WI38 (cell line): ENCODE results near the gene ABHD1.

ENCODE experiments used
- H3K4me3 ChIP-seq: 2 replicates; pipeline ENCODE4 v1.5.1; 2011; ENCODE audit warnings: low read depth, mild to moderate bottlenecking, control low read depth, low read length
- TF ChIP-seq, protein P1 (sequence below): IDR thresholded peaks from 2 replicates; pipeline ENCODE4 v1.5.1; 2012; ENCODE audit warnings: low read depth, mild to moderate bottlenecking, control low read depth, low read length

ABHD1 gene

GRCh38 chr2:27084297-27085061, 39.1 kb upstream of the ABHD1 start:
- TF ChIP-seq, protein P1, sequence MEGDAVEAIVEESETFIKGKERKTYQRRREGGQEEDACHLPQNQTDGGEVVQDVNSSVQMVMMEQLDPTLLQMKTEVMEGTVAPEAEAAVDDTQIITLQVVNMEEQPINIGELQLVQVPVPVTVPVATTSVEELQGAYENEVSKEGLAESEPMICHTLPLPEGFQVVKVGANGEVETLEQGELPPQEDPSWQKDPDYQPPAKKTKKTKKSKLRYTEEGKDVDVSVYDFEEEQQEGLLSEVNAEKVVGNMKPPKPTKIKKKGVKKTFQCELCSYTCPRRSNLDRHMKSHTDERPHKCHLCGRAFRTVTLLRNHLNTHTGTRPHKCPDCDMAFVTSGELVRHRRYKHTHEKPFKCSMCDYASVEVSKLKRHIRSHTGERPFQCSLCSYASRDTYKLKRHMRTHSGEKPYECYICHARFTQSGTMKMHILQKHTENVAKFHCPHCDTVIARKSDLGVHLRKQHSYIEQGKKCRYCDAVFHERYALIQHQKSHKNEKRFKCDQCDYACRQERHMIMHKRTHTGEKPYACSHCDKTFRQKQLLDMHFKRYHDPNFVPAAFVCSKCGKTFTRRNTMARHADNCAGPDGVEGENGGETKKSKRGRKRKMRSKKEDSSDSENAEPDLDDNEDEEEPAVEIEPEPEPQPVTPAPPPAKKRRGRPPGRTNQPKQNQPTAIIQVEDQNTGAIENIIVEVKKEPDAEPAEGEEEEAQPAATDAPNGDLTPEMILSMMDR: no peak
- no peak overlapping the region for H3K4me3 ChIP-seq

DNA sequence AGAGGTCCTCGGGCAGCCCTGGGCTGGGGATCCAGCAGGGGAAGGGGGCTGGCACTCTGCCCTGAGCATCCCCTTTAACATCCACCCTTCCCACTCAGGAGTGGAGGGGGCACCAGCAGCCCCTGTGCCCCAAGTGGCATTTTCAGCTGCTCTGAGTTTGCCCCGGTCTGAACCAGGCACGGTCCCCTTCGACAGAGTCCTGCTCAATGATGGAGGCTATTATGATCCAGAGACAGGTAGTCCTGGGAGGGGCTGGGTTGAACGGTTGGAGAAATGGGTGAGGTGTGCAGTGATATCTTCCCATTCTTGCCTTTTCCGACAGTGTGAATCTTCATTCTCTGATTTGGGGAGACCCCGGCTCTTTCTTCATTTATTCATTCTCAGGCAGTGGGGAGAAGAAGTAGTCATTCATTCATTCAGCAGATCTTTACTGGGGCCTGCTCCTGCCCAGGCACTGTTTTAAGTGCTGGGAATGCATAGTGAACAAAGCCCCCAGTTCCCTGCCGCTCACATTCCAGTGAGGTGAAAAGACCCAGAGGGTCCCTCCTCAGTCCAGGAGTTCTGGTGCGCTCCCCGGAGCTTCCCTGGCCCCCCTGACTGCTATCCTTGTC, 38.4 kb upstream of the ABHD1 start:
- TF ChIP-seq, protein P1: no peak
- no peak overlapping the region for H3K4me3 ChIP-seq

- H3K4me3 ChIP-seq: no peak overlapping the region
- TF ChIP-seq, protein P1: no peak
Observed at GRCh38 chr2:27085673-27086089, 37.9 kb upstream of the ABHD1 start.

DNA sequence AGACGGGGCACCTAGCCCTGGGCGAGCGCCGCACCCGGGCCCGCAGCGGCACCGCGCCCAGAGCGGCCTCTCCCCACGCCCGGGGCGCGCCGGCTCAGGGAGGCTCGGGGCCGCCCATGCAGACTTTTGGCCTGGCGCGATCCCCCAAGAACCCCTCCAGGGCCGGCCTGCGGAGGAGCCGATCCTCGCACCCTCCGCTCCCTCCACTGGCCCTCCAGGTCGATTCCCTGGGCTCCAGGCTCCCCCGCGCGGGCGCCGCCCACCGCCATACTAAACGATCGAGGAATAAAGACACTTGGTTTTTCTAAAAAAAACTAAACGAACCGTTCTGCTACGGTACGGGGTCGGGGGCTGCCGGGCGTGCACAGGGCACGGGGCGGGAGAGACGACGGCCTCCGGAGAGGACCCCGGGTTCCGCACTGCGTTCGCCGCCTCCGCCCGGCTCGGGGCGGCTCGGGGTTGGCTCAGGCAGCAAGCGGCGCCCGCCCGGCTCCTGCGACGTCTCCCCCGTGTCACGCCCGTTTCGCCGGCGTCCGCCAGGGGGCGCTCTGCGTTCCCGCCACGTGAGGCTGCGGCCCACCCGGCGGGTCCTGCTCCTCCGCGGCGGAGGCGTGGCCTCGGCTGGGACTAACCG, 37.4 kb upstream of the ABHD1 start:
- TF ChIP-seq, protein P1: peak; percentile 49
- peak overlapping the region; percentile 51 for H3K4me3 ChIP-seq

DNA sequence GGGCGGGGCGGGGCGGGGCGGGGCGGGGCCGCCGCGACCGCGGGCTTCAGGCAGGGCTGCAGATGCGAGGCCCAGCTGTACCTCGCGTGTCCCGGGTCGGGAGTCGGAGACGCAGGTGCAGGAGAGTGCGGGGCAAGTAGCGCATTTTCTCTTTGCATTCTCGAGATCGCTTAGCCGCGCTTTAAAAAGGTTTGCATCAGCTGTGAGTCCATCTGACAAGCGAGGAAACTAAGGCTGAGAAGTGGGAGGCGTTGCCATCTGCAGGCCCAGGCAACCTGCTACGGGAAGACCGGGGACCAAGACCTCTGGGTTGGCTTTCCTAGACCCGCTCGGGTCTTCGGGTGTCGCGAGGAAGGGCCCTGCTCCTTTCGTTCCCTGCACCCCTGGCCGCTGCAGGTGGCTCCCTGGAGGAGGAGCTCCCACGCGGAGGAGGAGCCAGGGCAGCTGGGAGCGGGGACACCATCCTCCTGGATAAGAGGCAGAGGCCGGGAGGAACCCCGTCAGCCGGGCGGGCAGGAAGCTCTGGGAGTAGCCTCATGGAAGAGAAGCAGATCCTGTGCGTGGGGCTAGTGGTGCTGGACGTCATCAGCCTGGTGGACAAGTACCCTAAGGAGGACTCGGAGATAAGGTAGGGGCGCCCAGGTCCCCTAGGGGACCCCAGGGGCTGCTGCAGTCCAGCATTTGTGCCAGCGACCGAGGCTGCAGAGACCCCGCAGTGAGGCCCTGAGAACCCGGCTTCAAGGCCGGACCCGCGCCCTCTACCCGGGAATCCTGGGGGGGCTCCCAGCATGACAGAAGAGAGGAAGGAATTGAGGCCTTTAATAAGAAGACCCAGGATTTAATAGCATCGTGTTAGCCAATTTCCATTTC, 36.7 kb upstream of the ABHD1 start, which contains the start of gene KHK:
Gene KHK (plus strand): TSS at position 49 of the 870 bp plus-strand sequence. CDS start 488 bp downstream, at position 537.
- peak within 1 kb of the TSS; percentile 51 for H3K4me3 ChIP-seq
- TF ChIP-seq, protein P1: no peak

DNA sequence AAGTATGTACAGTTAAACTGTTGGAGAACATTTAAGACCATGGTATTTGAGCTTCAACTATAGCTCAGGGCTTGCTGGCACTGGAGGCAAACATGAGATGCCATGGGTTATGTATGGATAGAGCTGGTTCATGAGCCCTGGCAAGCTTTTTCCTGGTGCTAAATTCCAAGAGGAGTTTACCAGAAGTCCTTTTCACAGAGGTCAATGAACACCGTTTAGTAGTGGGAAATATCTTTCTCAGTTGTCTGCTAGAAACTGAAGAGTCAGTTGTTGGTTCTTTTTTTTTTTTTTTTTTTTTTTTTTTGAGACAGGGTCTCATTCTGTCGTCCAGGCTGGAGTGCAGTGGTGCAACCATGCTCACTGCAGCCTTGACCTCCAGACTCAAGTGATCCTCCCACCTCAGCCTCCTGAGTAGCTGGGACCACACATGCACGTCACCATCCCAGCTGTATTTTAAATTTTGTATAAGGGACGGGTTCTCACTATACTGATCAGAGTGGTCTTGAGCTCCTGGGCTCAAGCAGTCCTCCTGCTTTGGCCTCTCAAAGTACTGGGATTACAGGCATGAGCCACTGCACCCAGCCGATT, 35.7 kb upstream of the ABHD1 start:
- H3K4me3 ChIP-seq: no peak overlapping the region
- TF ChIP-seq, protein P1: no peak
